ENCODE data around the gene HNF1B. TPM values are rescaled to one million over a fixed set of nuclear protein-coding genes. Genes with fewer than 3 reads are reported as not detected.

HNF1B gene
- total RNA-seq, 1 experiment from 2014 or later, result not detected

GRCh38 chr17:37700881-37701280, 44.0 kb downstream of the HNF1B start:
- H3K4me1 ChIP-seq (ENCODE audit: low read length), result peaks cover 5% of the 10 kb centered on the region; the same call in 1 of the 2 replicates

GRCh38 chr17:37699285-37699973, 45.4 kb downstream of the HNF1B start:
- H3K9me2 ChIP-seq (replicated peaks; ENCODE audit: insufficient read depth, low read length), result no peaks in the 10 kb centered on the region
- H3K79me2 ChIP-seq (ENCODE audit: low read length), result no peaks in the 10 kb centered on the region
- no peak overlapping the region for H3K4me2 ChIP-seq (ENCODE audit: low read depth, low read length, poor library complexity, severe bottlenecking)
- no peaks in the 10 kb centered on the region for H3K9me3 ChIP-seq (ENCODE audit: low read length)
- no peaks in the 10 kb centered on the region for H4K20me1 ChIP-seq (ENCODE audit: insufficient read depth, low read depth, low read length)
- no peak overlapping the region for H3K9ac ChIP-seq (ENCODE audit: low read length)
- H3K4me1 ChIP-seq (ENCODE audit: low read length), result peaks cover 5% of the 10 kb centered on the region; the same call in 1 of the 2 replicates
- H3K36me3 ChIP-seq (ENCODE audit: insufficient read depth, low read length), result no peaks in the 10 kb centered on the region
- no peak for DNase-seq
- H3K27me3 ChIP-seq (ENCODE audit: low read length), result no peaks in the 10 kb centered on the region
- no peak overlapping the region for H3K4me3 ChIP-seq (ENCODE audit: low read length)
- H3K27ac ChIP-seq (ENCODE audit: low read length), result no peak overlapping the region
- no peak overlapping the region for H2AFZ ChIP-seq (ENCODE audit: low read length)

More at GRCh38 chr17:37700881-37701280, 44.0 kb downstream of the HNF1B start:
- Histone ChIP-seq H3K79me2 (ENCODE audit: low read length) (no peaks in the 10 kb centered on the region), H3K36me3 (ENCODE audit: insufficient read depth, low read length) (no peaks in the 10 kb centered on the region), H4K20me1 (ENCODE audit: insufficient read depth, low read depth, low read length) (no peaks in the 10 kb centered on the region), H3K9me2 (replicated peaks; ENCODE audit: insufficient read depth, low read length) (no peaks in the 10 kb centered on the region), H3K9me3 (ENCODE audit: low read length) (no peaks in the 10 kb centered on the region), H3K27me3 (ENCODE audit: low read length) (no peaks in the 10 kb centered on the region), H3K4me2 (ENCODE audit: low read depth, low read length, poor library complexity, severe bottlenecking) (no peak overlapping the region), H3K4me3 (ENCODE audit: low read length) (no peak overlapping the region), H2AFZ (ENCODE audit: low read length) (no peak overlapping the region), H3K9ac (ENCODE audit: low read length) (no peak overlapping the region), H3K27ac (ENCODE audit: low read length) (no peak overlapping the region)
- no peak for DNase-seq

GRCh38 chr17:37698911-37699255, 46.0 kb downstream of the HNF1B start:
- no peaks in the 10 kb centered on the region for H3K9me2 ChIP-seq (replicated peaks; ENCODE audit: insufficient read depth, low read length)
- H3K9ac ChIP-seq (ENCODE audit: low read length), result no peak overlapping the region
- H3K27ac ChIP-seq (ENCODE audit: low read length), result no peak overlapping the region
- no peak overlapping the region for H2AFZ ChIP-seq (ENCODE audit: low read length)
- no peaks in the 10 kb centered on the region for H3K27me3 ChIP-seq (ENCODE audit: low read length)
- no peak for DNase-seq
- no peaks in the 10 kb centered on the region for H3K9me3 ChIP-seq (ENCODE audit: low read length)
- no peak overlapping the region for H3K4me2 ChIP-seq (ENCODE audit: low read depth, low read length, poor library complexity, severe bottlenecking)
- no peak overlapping the region for H3K4me3 ChIP-seq (ENCODE audit: low read length)
- no peaks in the 10 kb centered on the region for H3K36me3 ChIP-seq (ENCODE audit: insufficient read depth, low read length)
- peaks cover 5% of the 10 kb centered on the region; the same call in 1 of the 2 replicates for H3K4me1 ChIP-seq (ENCODE audit: low read length)
- H3K79me2 ChIP-seq (ENCODE audit: low read length), result no peaks in the 10 kb centered on the region
- H4K20me1 ChIP-seq (ENCODE audit: insufficient read depth, low read depth, low read length), result no peaks in the 10 kb centered on the region

DNA sequence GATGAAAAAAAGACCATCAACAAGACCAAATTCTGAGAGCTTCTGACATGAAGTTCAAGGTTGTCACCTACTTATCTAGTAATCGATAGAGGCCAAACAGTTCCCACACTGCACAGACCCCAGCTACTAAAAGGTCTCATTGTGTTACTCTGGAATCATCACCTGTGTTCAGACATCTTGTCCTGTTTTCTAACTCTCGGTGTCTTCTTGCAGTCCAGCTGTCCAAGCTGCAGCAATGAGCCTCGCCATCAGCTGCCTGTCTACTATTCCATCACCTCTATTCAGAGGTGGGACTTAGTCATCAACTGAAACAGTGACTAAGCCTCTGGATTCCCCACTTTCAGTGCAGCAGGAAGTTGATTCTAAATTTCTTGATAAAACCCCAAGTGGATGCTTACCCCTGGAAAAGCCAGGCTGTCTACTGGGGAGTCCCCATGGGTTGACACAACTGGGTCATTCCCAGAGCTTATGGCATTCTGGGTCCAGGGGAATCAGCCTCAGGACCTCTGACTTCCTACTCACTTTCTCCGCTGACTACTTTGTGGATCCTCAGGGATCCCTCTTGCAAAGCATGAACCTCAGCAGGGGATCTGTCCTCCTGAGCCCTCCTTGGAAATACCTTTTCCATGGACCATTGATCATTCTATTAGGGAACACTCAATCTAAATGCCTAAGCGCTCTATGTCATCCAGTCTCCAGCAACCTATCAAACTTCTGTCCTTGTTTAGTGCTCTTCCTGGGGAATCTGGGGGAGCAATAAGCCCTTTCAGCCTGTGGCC, 46.5 kb downstream of the HNF1B start:
- H3K4me2 ChIP-seq (ENCODE audit: low read depth, low read length, poor library complexity, severe bottlenecking), result no peak overlapping the region
- peaks cover 10% of the 10 kb centered on the region for H3K4me1 ChIP-seq (ENCODE audit: low read length)
- no peaks in the 10 kb centered on the region for H3K9me3 ChIP-seq (ENCODE audit: low read length)
- DNase-seq, result no peak
- no peaks in the 10 kb centered on the region for H3K27me3 ChIP-seq (ENCODE audit: low read length)
- no peak overlapping the region for H3K9ac ChIP-seq (ENCODE audit: low read length)
- no peaks in the 10 kb centered on the region for H3K79me2 ChIP-seq (ENCODE audit: low read length)
- no peak overlapping the region for H2AFZ ChIP-seq (ENCODE audit: low read length)
- no peak overlapping the region for H3K27ac ChIP-seq (ENCODE audit: low read length)
- H3K36me3 ChIP-seq (ENCODE audit: insufficient read depth, low read length), result no peaks in the 10 kb centered on the region
- no peak overlapping the region for H3K4me3 ChIP-seq (ENCODE audit: low read length)
- no peaks in the 10 kb centered on the region for H3K9me2 ChIP-seq (replicated peaks; ENCODE audit: insufficient read depth, low read length)
- no peaks in the 10 kb centered on the region for H4K20me1 ChIP-seq (ENCODE audit: insufficient read depth, low read depth, low read length)

- Histone ChIP-seq H3K4me1 (ENCODE audit: low read length) (peaks cover 15% of the 10 kb centered on the region), H3K36me3 (ENCODE audit: insufficient read depth, low read length) (no peaks in the 10 kb centered on the region), H3K27ac (ENCODE audit: low read length) (no peak overlapping the region), H3K4me3 (ENCODE audit: low read length) (no peak overlapping the region), H3K9me2 (replicated peaks; ENCODE audit: insufficient read depth, low read length) (no peaks in the 10 kb centered on the region), H4K20me1 (ENCODE audit: insufficient read depth, low read depth, low read length) (no peaks in the 10 kb centered on the region), H3K27me3 (ENCODE audit: low read length) (no peaks in the 10 kb centered on the region), H2AFZ (ENCODE audit: low read length) (no peak overlapping the region), H3K9me3 (ENCODE audit: low read length) (no peaks in the 10 kb centered on the region), H3K9ac (ENCODE audit: low read length) (no peak overlapping the region), H3K4me2 (ENCODE audit: low read depth, low read length, poor library complexity, severe bottlenecking) (no peak overlapping the region), H3K79me2 (ENCODE audit: low read length) (no peaks in the 10 kb centered on the region)
- no peak for DNase-seq
These were observed 47.5 kb downstream of the HNF1B start for GRCh38 chr17:37697381-37697780.

DNA sequence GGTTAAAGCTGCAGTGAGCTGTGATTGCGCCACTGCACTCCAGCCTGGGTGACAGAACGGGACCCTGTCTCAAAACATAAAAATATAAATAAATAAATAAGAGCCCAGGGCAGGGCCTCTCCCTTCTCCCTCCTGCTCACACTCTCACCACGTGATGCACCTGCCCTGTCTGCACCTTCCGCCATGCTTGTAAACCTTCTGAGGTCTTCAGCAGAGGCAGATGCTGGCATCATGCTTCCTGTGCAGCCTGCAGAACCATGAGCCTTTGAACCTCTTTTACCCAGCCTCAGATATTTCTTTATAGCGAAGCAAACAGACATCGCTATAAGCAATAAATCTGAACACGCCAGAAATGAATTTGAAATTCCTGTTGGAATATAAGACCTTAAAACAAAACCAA, 48.5 kb downstream of the HNF1B start:
- no peak overlapping the region for H3K4me2 ChIP-seq (ENCODE audit: low read depth, low read length, poor library complexity, severe bottlenecking)
- no peaks in the 10 kb centered on the region for H4K20me1 ChIP-seq (ENCODE audit: insufficient read depth, low read depth, low read length)
- no peak overlapping the region for H3K4me3 ChIP-seq (ENCODE audit: low read length)
- H3K9ac ChIP-seq (ENCODE audit: low read length), result no peak overlapping the region
- no peak for DNase-seq
- H3K27ac ChIP-seq (ENCODE audit: low read length), result no peak overlapping the region
- H3K4me1 ChIP-seq (ENCODE audit: low read length), result peaks cover 10% of the 10 kb centered on the region
- H2AFZ ChIP-seq (ENCODE audit: low read length), result no peak overlapping the region
- H3K79me2 ChIP-seq (ENCODE audit: low read length), result no peaks in the 10 kb centered on the region
- no peaks in the 10 kb centered on the region for H3K9me2 ChIP-seq (replicated peaks; ENCODE audit: insufficient read depth, low read length)
- H3K9me3 ChIP-seq (ENCODE audit: low read length), result no peaks in the 10 kb centered on the region
- H3K36me3 ChIP-seq (ENCODE audit: insufficient read depth, low read length), result no peaks in the 10 kb centered on the region
- H3K27me3 ChIP-seq (ENCODE audit: low read length), result no peaks in the 10 kb centered on the region

DNA sequence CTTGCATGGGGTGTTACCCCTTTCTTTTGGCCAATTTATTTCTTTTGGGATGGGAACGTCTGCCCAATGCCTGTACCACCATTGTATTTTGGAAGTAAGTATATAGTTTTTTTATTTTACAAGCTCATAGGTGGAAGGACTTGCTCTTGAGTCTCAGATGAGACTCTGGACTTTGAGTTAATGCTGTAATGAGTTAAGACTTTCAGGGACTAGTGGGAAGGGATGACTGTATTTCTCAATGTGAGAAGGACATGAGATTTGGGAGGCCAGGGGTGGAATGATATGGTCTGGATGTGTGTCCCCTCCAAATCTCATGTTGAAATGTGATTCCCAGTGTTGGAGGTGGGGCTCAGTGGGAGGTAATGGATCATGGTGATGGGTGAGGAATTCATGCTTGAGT, 49.1 kb downstream of the HNF1B start:
- DNase-seq, result no peak
- no peak overlapping the region for H3K4me3 ChIP-seq (ENCODE audit: low read length)
- H3K9ac ChIP-seq (ENCODE audit: low read length), result no peak overlapping the region
- H4K20me1 ChIP-seq (ENCODE audit: insufficient read depth, low read depth, low read length), result no peaks in the 10 kb centered on the region
- no peaks in the 10 kb centered on the region for H3K36me3 ChIP-seq (ENCODE audit: insufficient read depth, low read length)
- no peak overlapping the region for H2AFZ ChIP-seq (ENCODE audit: low read length)
- H3K9me2 ChIP-seq (replicated peaks; ENCODE audit: insufficient read depth, low read length), result no peaks in the 10 kb centered on the region
- no peak overlapping the region for H3K4me2 ChIP-seq (ENCODE audit: low read depth, low read length, poor library complexity, severe bottlenecking)
- H3K4me1 ChIP-seq (ENCODE audit: low read length), result peaks cover 10% of the 10 kb centered on the region
- H3K9me3 ChIP-seq (ENCODE audit: low read length), result no peaks in the 10 kb centered on the region
- H3K27me3 ChIP-seq (ENCODE audit: low read length), result no peaks in the 10 kb centered on the region
- no peaks in the 10 kb centered on the region for H3K79me2 ChIP-seq (ENCODE audit: low read length)
- H3K27ac ChIP-seq (ENCODE audit: low read length), result no peak overlapping the region

DNA sequence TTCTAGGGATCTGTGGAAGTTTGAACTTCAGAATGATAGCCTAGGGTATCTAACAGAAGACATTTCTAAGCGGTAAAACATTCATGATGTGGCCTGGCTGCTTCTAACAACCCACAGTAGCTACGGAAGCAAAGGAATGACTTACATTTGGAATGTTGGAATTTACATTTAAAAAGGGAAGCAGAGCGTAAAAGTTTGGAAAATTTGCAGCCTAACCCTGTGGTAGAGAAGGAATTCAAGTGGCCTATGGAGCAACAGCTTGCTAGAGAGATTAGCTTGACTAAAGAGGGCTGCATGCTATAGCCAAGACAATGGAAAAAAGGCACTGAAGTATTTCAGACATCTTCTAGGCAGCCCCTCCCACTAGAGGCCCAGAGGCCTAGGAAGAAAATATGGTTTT, 50.1 kb downstream of the HNF1B start:
- H3K4me3 ChIP-seq (ENCODE audit: low read length), result no peak overlapping the region
- no peak overlapping the region for H2AFZ ChIP-seq (ENCODE audit: low read length)
- no peaks in the 10 kb centered on the region for H3K79me2 ChIP-seq (ENCODE audit: low read length)
- H3K9me2 ChIP-seq (replicated peaks; ENCODE audit: insufficient read depth, low read length), result no peaks in the 10 kb centered on the region
- peaks cover 10% of the 10 kb centered on the region for H3K4me1 ChIP-seq (ENCODE audit: low read length)
- DNase-seq, result no peak
- no peaks in the 10 kb centered on the region for H3K27me3 ChIP-seq (ENCODE audit: low read length)
- no peak overlapping the region for H3K4me2 ChIP-seq (ENCODE audit: low read depth, low read length, poor library complexity, severe bottlenecking)
- no peaks in the 10 kb centered on the region for H4K20me1 ChIP-seq (ENCODE audit: insufficient read depth, low read depth, low read length)
- H3K9me3 ChIP-seq (ENCODE audit: low read length), result no peaks in the 10 kb centered on the region
- no peak overlapping the region for H3K27ac ChIP-seq (ENCODE audit: low read length)
- no peaks in the 10 kb centered on the region for H3K36me3 ChIP-seq (ENCODE audit: insufficient read depth, low read length)
- no peak overlapping the region for H3K9ac ChIP-seq (ENCODE audit: low read length)

Data from Karpas-422 (cell line).